Measurements from ENCODE around the gene EXOC3L1.

Gene EXOC3L1

GRCh38 chr16:67146523-67147357, 43.2 kb downstream of the EXOC3L1 start:
- DNase-seq = no peak

GRCh38 chr16:67145746-67146145, 44.2 kb downstream of the EXOC3L1 start:
- no peak for DNase-seq

GRCh38 chr16:67144943-67145342, 45.0 kb downstream of the EXOC3L1 start:
- no peak for DNase-seq

DNA sequence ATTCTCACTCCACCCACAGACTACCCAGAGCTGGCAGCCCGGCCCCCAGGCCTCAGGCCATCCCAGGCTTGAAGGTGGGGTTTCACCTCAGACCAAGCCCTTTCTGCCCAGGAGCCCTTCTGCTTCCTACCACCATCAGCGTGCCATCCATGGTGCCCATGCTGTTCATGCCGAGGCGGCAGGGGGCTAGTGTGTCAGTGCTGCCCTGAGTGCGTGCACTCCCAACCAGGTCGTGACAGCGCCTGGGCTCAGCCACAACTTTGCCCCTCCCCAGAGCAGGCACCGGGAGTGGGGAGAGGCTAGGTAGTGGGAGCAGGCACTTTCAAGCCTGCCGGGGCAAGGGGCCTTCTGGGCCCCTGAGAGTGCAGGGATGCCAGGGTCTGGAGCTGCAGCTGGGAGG, 47.6 kb downstream of the EXOC3L1 start:
- no peak for DNase-seq

- DNase-seq = no peak
These were observed 48.5 kb downstream of the EXOC3L1 start for GRCh38 chr16:67141391-67141790.

DNA sequence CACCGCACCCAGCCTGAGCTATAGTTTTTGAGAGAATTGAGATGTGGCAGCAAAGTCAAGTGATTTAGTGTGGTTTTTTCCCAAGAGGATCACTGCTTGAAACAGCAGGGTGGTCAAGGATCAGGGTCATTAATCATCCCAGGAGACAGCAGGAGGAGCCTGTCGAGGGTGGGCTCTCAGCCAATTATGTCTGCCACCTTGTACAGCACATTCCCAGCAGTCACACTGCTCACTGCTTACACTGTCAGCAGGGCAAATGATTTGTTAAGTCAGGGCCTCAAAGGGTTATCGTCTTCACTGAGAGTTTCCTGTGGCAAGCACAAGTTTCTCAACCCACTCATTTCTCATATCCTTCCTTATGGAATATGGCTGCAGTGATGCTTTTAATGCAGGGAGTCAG, 52.3 kb downstream of the EXOC3L1 start:
- DNase-seq = no peak

All from CD4-positive, alpha-beta T cell treated with Interleukin-17A for 1 hour (primary cell).